Measurements from ENCODE around the gene MAOB. TPM values are rescaled to one million over a fixed set of nuclear protein-coding genes. Genes with fewer than 3 reads are reported as not detected.

Gene MAOB
- 0.13 to 0.19 TPM (median 0.16 TPM) in 4 of 5 replicates, not detected in the other for total RNA-seq (2022; extraction: Qiagen RNA extraction)

GRCh38 chrX:43882294-43882681 is at the start of gene MAOB:
TSS of gene MAOB (minus strand) at chrX:43882450. CDS start at chrX:43882299, 151 bp downstream.

Other genes with a start within 250 kb of the MAOB start
- 0.69 to 1.3 TPM (median 0.92 TPM) in 5 replicates for gene MAOA, start 226.2 kb downstream of the MAOB start, total RNA-seq (2022; extraction: Qiagen RNA extraction)
- not detected in 5 replicates for gene NDP, start 90.9 kb upstream of the MAOB start, total RNA-seq (2022; extraction: Qiagen RNA extraction)

All from A549 treated with Mapracorat at 1 μM for 4 hours (cell line).